HuH-7 (cell line): ENCODE measurements around the gene ZNF568.

Experiments used
- DNase-seq: peaks from one replicate; pipeline ENCODE4 v3.0.0; 2011; ENCODE audit warnings: low spot score

The ZNF568 gene

DNA sequence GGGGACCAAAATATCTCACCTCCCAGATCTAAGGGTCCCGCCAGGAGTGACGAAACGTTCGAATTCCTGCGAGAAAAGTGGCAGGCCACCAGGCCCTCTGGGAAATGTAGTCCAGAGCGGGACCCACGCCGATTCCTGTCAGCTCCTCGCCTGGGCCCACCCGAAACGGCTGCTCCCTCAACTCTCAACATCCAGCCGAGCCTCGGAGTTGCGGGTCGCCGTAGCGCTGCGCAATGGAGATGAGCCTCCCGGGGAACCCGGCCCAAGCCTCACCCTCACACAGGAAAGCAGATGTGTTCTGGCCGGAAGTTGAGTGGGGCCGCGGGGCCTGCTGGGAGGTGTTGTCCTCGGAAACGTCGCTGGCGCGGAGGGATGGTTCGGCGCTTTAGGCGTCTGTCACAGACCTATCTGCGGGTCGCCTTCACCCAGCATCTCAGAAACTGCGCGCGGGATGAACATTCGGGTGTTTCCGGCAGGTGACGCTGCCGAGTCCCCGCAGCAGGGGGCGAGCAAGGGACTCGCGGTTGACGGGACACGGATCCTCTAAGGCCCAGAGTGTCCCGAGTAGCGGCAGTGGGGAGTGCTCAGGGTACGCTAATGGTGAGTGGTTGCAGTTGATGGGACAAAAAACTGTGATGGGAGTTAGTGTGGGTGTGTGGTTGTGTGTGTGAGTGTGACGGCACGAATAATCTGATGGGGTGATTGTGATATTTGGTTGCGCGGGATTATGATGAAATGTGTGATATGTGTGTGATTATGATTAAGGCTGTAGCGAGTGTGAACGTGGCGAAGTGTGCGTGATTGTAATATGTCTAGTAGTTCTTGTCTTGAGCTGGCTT lies at the start of gene ZNF568, which contains the start of gene ZNF829:
ZNF568 (plus strand) TSS at position 341 of the 839 bp plus-strand sequence. CDS start 6,439 bp downstream, outside the sequence.
ZNF829 (minus strand) TSS at position 300 of the 839 bp plus-strand sequence. CDS start 1,124 bp downstream, outside the sequence.
- DNase-seq, result peak; percentile 29

DNA sequence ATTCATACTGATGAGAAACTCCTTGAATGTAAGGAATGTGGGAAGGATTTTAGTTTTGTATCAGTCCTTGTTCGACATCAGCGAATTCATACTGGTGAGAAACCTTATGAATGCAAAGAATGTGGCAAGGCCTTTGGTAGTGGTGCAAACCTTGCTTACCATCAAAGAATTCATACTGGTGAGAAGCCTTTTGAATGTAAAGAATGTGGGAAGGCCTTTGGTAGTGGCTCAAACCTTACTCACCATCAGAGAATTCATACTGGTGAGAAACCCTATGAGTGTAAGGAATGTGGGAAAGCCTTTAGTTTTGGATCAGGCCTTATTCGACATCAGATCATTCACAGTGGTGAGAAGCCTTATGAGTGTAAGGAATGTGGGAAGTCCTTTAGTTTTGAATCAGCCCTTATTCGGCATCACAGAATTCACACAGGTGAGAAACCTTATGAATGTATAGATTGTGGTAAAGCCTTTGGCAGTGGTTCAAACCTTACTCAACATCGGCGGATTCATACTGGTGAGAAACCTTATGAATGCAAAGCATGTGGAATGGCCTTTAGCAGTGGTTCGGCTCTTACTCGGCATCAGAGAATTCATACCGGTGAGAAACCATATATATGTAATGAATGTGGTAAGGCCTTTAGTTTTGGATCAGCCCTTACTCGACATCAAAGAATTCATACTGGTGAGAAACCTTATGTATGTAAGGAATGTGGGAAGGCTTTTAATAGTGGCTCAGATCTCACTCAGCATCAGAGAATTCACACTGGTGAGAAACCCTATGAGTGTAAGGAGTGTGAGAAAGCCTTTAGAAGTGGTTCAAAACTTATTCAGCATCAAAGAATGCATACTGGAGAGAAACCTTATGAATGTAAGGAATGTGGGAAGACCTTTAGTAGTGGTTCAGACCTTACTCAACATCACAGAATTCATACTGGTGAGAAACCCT lies 38.9 kb upstream of the ZNF568 start:
- DNase-seq, result no peak

DNA sequence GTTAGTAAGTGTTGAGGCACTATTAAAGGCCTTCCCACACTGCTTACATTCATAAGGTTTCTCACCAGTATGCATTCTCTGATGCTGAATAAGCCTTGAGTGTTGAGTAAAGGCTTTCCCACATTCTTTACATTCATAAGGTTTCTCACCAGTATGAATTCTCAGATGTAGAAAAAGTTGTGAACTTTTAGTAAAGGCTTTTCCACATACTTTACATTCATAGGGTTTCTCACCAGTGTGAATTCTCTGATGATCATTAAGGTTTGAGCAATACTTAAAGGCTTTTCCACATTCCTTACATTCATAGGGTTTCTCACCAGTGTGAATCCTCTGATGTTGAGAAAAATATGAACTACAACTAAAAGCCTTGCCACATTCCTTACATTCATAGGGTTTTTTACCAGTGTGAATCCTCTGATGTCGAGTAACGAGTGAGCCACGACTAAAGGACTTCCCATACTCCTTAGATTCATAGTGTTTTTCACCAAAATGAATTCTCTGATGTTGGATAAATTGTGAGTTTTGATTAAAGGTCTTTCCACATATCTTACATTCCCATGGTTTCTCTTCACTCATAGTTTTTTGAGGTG lies 24.3 kb upstream of the ZNF568 start:
- no peak for DNase-seq

DNA sequence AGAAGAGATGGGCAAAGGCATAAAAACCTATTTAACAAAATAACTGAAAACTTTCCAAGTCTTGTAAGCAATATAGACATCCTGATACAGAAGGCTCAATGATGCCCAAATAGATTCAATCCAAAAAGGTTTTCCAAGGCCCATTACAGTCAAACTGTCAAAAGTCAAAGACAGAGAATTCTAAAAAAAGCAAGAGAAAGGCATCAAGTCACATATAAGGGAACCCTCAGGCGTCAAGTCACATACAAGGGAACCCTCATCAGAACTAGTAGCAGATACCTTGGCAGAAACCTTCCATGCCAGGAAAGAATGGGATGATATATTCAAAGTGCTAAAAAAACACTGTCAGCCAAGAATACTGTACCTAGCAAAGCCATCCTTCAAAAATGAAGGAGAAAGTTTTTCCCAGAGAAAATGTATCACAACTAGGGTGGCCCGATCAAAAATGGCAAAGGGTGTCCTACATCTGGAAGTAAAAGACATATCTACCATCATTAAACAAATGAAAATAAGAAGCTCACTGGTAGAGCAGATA lies 21.2 kb upstream of the ZNF568 start:
- no peak for DNase-seq

DNA sequence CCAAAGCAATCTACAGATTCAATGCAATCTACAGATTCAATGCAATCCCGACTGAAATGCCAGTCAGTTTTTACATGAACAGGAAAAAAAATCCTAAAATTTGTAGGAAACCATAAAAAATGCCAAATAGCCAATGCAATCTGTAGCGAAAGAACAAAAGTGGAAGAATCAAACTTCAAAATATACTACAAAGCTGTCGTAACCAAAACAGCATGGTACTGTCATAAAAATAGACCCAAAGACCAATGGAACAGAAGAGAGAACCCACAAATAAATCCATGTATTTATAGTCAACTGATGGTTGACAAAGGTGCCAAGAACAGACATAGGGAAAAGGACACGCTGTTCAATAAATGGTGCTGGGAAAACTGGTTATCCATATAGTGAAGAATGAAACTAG lies 17.7 kb upstream of the ZNF568 start:
- no peak for DNase-seq

DNA sequence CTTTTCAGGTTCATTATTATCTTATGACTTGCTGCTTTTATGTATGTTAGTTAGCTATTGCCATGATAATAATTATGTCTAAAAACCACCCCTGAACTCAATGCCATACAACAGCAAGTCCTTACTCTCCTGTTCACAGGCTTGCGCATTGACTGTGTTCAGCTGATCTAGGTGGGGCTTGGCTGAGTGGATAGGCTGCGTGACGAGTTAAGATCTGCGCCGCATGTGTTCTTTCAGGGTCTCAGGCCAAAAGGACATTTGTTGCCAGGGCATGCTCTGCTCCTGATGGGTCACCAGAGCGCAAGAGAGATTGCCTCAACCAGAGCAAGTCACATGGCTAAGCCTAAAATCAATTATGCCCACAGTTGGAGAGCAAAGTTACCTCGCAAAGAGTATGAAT lies 859 bp downstream of the ZNF568 start:
- DNase-seq, result no peak

DNA sequence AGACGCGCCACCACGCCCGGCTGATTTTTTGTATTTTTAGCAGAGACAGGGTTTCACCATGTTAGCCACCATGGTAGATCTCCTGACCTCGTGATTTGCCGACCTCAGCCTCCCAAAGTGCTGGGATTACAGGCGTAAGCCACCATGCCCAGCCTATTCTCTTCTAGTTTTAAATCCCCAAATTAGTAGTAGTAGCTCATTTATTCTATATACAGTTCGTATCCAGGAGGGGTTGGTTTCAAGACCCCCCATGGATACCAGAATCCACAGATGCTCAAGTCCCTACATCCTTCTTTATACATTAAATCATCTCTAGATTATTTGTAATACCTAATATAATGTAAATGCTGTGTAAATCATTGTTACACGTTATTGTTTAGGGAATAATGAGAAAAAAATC lies 2.0 kb downstream of the ZNF568 start:
- DNase-seq, result no peak

DNA sequence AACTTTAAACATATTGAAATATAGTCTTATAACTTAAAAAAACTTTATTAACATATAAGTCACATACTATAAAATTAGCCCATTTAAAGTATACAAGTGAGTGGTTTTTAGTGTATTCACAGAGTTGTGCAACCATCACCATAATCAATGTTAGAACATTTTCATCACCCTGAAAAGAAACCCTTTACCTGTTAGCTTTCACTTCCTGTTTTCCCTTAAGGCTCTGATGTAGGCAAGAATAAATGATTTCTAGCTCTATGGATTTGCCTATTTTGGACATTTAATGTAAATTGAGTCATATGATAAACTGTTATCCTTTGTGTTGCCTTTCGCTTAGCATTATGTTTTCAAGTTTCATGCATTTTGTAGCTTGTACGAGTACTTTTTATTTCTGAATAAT lies 15.6 kb downstream of the ZNF568 start:
- DNase-seq, result no peak

DNA sequence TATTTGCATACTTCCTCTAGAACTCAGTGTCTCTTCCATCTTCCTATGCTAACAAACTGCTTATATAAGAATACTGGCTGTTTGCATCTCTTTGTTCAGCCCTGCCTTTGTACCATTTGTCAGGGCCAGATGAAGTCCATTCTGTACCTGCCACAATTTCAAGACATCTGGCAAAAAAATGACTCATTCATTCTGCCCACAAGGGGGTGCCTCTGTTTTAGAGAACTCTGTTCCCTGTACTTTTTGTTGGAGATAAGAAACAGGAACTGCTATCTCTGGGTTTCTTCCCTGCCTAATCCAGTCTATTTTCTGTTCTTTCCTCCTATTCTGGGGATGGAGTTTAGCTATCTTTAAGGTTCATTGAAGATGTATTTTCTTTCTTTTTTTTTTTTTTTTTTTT lies 23.0 kb downstream of the ZNF568 start:
- DNase-seq, result no peak

DNA sequence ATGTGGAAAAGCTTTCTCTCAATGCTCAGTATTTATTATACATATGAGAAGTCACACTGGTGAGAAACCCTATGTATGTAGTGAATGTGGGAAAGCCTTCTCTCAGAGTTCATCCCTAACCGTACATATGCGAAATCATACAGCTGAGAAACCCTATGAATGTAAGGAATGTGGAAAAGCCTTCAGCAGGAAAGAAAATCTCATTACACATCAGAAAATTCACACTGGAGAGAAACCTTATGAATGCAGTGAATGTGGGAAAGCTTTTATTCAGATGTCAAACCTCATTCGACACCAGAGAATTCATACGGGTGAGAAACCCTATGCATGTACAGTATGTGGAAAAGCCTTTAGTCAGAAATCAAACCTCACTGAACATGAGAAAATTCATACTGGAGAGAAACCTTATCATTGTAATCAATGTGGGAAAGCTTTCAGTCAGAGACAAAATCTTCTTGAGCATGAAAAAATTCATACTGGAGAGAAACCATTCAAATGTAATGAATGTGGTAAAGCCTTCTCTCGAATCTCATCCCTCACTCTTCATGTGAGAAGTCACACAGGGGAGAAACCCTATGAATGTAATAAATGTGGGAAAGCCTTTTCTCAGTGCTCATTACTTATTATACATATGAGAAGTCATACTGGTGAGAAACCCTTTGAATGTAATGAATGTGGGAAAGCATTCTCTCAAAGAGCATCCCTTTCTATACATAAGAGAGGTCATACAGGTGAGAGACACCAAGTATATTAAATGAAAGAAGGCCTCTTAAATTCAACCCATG lies 34.4 kb downstream of the ZNF568 start:
- no peak for DNase-seq

DNA sequence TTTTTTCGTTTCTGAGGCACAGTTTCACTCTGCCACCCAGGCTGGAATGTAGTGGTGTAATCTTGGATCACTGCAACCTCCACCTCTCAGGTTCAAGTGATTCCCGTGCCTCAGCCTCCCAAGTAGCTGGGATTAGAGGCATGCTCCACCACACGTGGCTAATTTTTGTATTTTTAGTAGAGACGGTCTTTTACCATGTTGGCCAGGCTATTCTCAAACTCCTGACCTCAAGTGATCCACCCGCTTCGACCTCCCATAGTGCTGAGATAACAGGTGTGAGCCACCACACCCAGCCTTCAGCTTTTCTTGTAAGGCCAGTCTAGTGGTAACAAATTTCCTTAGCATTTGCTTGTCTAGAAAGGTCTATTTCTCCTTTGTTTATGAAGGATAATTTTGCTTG lies 46.2 kb downstream of the ZNF568 start:
- no peak for DNase-seq

DNA sequence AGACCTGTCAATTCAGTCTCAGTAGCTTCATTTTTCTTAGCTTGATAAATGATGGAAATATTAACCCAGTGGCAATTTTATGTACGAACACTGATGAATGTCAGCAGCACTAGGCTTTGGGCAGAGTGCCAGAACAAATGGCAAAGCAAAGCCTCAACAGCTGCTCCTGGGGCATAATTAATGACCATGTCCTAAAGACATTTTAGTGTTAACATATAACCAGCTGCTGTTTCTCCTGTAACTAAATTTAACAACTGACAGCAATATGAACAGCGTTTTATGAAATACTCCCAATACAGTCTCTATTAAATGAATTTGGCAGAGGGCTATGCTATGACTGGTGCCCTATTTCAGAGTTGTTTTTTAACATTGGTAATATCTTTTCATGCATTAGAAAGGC lies 47.1 kb downstream of the ZNF568 start:
- no peak for DNase-seq

DNA sequence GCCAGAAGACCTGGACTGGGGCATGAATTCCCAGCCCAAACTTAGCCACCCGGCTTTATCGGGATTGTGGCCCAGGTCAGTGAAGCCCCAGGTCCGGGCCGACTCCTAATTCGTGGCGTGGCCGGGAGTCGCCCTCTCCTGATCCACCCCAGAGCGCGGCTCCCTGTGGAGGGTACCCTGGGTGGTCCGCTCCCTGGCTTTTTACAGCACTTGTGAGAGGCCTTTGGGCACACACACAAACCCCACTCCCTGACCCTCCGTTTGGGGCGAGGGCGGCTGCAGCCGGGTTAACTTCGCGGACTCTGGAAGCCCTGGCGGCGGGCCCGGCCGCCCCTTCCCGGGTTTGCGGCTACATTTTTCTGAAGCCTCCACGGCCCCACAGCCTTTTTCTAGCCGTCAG lies 56.4 kb downstream of the ZNF568 start:
- DNase-seq, result no peak

DNA sequence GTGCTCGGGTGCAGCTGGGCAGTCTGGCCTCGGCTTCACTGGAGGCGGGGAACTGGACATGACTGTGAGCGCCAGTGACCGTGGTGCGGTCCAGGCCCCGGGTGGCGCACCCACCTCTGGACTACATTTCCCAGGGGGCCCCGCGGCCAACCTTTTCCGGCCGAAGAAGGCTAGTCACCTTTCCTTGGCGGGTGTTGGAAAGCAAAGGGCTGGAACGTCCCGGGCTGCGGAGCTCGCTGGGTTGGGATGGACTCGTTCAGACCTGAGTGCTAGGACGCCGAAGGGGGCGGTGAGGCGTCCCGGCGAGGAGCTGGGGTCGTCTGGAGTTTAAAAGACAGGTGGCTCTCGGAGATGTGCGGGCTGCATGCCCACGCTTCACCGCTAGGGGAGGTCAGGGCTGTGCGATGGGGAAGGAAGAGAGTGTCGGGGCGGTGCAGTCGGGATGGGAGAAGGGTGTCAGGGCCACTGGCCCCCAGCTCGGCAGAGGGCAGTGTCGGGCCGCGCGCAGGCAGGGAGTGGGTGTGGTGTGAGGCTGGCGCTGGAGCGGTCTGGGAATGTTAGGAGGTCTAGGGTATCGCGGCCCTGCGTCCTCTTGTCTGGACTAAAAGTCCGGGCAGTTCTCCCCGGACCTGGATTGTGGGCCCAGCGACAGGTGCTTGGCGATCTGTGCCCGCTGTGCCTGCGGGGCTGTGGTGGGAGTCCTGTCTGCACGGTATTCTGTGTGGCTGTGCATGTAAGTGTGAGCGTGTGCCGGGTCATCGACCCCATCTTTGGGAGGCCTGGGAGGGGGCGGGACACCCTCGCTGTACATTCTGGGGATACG lies 57.1 kb downstream of the ZNF568 start:
- DNase-seq, result no peak

DNA sequence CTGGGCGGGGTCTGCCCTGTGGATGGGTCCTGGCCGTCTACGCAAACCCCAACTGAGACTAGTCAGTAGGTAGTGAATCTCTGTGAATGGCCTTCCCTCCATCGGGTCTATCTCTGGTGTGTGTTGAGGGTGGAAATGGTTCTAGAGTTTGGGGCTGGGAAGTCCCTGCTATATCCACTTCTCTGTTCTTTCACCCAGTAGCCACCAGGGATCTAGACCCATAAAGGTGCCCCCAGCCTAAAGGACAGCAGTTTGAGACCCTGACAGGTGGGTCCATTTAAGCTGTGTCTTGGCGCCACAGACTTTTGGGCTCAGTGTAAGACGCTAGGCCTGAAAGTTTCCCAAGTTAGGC lies 57.7 kb downstream of the ZNF568 start:
- DNase-seq, result no peak

DNA sequence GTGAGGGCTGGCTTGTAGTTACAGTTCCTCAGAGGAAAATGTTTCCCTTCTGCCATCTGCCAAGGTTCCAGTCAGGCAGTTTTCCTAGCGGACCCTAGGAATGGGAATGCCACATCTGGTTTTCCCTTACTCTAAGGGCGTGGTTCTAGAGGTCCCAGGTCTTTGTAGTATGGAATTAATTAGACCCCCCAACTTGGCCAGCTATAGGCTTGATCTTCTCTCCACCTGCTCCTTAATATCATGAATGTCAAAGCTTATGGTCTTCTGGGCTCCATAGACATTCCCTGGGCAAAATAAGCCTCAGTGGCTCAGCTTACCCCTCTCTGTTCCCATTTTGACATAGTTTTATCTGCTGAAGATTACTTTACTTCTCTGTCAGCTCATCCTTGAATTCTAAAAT lies 70.0 kb downstream of the ZNF568 start:
- DNase-seq, result no peak

DNA sequence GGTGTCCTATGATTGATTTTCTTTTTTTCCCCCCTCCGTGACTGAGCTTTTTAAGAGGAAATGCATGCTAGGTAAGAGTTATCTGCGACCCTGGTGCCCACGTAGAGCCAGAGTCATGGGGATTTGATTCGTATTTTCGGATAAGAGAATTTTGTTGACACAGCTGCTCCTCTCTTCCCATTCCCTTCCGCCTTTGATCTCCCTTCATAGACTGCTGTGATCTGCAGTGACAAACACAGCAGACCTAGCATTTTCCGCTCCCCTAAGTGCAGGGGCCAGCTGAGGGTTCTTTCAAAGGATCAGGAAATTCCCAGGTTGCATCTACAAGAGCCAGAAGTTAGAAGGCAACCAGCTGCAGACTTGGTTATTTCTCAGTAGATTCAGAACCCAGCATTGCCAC lies 70.5 kb downstream of the ZNF568 start:
- DNase-seq, result no peak

DNA sequence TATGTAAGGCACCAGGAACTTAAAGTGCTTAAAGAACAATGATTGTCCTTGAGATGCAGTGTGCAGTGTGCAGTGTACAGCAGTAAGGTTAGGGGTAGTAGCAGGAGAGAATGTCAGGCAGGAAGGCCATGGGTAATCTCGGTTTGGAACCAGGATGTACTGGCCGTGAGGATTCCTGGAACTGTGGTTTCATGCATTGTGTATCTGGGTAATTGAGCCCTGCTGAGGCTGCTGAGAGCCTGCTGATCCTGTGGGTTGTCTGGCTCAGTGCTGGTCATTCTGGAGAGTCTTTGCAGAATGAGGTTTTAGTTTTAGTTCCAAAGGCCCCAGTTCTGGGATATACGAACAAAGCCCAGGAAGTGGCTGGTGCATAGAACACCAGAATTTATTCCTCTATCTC lies 71.0 kb downstream of the ZNF568 start:
- DNase-seq, result no peak

DNA sequence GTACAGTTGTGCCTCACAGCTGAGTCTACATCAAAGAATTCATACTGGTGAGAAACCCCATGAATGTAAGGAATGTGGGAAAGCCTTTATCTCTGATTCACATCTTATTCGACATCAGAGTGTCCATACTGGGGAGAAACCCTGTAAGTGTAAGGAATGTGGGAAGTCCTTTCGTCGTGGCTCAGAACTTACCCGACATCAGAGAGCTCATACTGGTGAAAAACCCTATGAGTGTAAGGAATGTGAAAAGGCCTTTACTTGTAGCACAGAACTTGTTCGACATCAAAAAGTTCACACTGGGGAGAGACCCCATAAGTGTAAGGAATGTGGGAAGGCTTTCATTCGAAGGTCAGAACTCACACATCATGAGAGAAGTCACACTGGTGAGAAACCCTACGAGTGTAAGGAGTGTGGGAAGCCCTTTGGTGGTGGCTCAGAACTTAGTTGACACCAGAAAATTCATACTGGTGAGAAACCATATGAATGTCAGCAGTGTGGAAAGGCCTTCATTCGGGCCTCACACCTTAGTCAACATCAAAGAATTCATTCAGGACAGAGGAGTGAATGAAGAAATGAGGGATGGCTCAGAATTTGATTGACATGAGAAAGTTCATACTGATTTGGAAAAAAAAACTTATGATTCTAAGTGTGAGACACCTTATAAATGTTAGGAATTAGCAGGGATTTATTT lies 81.2 kb downstream of the ZNF568 start:
- no peak for DNase-seq

DNA sequence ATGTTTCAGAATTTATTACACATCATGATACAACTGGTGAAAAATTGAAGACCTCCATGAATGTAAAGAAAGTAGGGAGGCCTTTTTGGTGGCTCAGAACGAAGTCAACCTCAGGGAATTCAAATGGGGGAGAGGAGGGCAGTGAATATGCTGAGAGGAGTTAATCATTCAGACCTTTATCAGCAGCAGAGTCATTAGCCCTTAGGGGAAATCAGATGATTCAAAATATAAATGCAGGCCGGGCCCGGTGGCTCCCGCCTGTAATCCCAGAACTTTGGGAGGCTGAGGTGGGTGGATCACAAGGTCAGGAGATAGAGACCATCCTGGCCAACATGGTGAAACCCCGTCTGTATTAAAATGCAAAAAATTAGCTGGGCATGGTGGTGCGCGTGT lies 81.7 kb downstream of the ZNF568 start:
- DNase-seq, result no peak
